Sciatic nerve (tissue), 2 donors: ENCODE results near the gene DACH2. TPM values are rescaled to one million over a fixed set of nuclear protein-coding genes. Genes with fewer than 3 reads are reported as not detected.

Experiments
- ATAC-seq: fragments of 200-7000 bp; cut with Tn5 transposase; one replicate; pipeline ENCODE4 v1.9.1; 2020; ENCODE audit warnings: mild to moderate bottlenecking, moderate library complexity
- DNase-seq: peaks from one replicate; pipeline ENCODE4 v3.0.0-alpha.2; 2020; ENCODE audit warnings: low spot score
- intact Hi-C: fragments of 100-400 bp; cut with DNase I; formaldehyde crosslinking; loops from one replicate; pipeline ENCODE4 v1.14.2; 2022
- total RNA-seq: library from RNA; stranded (reverse); fragmentation: NEBNext Ultra II Directional; extraction: Animal tissue kit (Norgen Biotek cat#: 25700); gene quantifications from one replicate; pipeline ENCODE4 v1.2.1, GENCODE V29; 2021
- donor health status: DM: no; HTN: no; CAD: no.
- donor health status: DM: no; HTN: no; CAD: no.

The DACH2 gene
- total RNA-seq, 1 donor from 2014 or later = 0.27 TPM

DNA sequence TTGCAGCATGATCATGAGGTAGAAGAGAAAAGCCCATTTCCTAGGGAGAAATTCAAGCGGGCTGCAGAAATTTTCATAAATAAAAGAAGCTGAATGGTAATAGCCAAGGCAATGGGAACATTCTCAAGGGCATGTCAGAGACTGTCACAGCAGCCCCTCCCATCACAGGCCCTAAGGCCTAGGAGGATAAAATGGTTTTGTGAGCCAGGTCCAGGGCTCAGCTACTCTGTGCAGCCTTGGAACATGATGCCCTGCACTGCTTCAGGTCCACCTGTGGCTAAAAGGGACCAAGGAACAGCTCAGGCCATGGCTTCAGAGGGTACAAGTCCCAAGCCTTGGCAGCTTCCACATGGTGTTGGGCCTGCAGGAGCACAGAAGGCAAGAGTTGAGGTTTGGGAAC is 93.3 kb downstream of the DACH2 start:
- ATAC-seq (no peak), DNase-seq (no peak)
- intact Hi-C loops = no loop called here

DNA sequence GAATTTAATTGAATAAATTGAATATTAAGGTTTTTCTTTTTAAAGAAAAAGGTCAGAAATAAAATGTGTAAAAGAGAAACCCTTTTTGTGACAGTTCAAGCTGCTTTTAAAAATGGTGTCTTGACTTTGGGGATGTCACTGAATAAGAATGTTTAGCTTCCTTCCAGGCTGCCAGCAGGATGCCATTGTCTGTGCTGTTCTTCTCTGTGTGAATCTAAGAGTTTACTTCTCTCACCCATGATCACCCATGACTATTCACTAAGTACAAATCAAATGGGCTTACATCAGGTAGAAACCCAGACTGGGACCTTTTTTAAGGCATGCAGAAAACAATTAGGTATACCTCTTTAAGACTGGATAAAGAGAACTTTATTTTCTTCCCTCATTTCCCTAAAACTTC is 115.3 kb downstream of the DACH2 start:
- intact Hi-C loops = no loop called here
- DNase-seq (no peak), ATAC-seq (no peak)

DNA sequence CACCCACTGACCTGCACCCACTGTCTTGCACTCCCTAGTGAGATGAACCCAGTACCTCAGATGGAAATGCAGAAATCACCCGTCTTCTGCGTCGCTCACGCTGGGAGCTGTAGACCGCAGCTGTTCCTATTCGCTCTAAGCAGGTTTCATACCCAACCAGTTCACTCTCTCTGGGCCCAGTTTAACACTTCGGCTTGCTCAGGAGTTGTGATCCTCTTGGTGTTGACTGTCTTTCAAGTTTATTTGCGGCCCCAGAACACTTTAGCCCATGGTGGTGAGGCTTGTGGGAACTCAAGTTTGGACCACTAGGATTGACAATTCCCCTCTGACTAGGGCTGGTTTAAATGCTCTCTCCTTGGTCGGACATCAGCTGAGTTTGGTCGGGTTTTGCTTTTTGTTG is 147.0 kb downstream of the DACH2 start:
- ATAC-seq (no peak), DNase-seq (no peak)
- intact Hi-C loops = no loop called here

DNA sequence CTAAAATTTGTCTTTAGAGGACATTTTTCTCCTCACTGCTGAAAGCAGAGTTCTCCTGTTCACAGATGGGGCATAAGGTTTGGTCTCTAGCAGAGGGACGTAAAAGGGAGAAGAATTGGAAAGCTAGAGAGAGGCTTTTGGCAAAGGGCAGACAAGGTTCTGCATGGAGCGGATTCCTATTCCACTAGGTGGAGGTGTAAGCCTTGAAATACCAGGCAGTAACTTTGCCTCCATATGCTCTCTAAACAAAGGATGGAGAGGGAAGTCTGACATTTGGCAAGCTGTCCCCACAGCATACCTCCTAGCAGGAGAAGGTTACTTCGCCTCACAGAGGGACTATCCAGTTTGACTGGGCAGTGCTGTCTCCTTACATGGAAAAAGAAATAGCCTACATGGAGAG is 174.7 kb downstream of the DACH2 start:
- no peak for ATAC-seq
- intact Hi-C loops = no loop called here
- no peak for DNase-seq

DNA sequence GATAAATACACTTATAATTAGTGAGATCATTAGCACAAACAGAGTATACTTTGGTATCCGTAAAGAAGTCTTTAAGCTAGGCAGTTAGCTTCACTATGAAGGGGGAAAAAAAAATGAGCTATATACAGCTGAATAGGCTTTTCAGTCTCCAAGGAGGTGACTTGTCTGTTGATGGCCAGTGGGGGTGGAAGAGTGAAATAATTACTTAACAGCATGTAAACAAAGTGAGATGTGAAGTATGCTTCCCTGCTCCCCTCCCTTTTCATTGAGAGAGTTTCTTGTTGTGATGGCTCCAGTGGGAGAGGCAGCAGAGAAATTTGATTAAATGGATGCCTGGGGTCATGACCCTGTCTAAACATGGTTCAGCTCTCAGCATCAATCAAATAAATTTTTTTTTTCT is 180.9 kb downstream of the DACH2 start:
- ATAC-seq = no peak
- DNase-seq = no peak
- intact Hi-C loops = no loop called here

DNA sequence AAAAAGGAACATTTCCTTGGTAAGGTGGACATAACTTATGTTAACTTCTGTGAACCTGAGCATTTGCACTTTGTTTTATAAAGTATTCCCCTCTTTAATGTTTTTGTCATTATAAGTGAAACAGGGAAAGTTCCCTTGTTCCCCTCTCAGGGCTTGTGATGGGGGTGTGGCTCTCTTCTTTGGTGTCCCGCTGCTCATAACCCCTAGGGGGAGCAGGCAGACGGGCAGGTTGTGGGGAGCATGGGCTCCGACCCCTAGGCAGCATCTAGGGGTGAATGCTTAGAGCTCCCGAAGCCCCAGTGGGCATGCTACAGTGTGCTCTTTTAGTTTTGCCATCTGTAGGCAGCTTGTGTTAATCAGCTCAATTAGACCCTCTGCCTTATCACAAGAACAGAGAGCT is 200.4 kb downstream of the DACH2 start:
- intact Hi-C loops = no loop called here
- ATAC-seq = no peak
- no peak for DNase-seq

DNA sequence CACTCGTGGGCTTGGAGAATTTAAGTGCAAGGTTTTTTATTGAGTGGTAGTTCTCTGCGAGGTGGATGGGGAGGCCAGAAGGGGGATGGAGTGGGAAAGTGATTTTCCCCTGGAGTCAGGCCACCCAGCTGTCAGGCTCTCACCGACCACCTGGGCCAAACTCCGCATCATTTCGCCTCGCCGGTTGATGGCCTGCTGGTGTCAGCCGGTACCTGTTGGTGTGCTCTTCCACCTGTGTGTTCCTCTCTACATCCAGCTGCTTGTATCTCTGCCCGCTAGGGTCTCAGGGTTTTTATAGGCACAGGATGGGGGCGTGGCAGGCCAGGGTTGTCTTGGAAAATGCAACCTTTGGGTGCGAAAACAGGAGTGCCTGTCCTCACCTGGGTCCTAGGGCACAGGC is 200.9 kb downstream of the DACH2 start:
- no peak for ATAC-seq
- intact Hi-C loops = no loop called here
- DNase-seq = no peak

DNA sequence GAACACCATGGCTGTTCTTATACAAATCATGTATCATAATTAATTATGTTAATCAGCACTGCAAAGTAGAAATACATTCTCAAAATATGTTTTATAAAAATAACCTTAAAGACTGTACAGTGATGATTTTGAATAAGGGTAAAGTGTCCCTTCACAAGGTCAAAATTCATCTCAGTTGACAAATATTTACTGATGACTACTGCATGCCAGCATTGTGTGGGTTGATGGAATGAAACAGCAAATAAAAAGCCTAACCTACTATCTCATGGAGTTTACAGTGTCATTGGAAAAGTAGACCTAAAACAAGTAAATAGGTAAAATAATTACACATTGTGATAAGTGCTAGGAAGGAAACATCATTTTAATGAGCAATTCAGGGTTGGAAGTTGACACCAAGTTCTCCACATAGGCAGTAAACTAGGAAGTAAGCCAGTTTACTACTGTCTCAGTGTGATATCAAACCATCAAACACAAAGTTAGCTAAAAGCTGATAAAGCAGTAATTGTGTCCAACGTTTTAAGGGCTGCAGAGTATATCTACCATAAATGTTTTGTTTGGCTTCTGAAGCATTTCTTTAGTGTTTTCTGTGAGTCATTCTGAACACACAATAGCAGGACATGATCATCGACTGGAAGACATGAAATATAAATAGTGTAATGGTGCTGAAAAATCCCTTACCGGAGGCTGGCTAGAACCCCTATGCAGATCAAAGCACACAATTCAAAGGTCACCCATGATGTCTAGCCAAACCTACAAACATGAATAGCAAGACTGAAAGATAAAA is 221.8 kb downstream of the DACH2 start:
- DNase-seq = no peak
- ATAC-seq = no peak
- intact Hi-C loops = no loop called here

DNA sequence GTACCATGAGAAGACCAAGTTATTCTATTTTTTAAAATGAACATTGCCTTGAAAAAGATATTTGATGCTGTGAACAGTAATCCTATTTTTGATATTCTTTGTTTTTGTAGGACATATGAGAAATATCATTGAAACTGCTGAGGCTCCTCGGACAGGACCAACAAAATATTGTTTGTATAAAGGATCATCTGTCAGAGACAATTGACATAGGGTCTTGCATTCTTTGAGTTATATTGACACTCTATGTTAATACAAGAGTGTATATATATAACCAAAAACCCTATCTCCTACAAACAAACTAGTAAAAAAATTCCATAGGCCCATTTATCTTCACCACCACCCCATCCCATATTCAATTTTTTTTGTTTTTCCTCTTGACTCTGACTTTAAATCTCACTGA is 222.7 kb downstream of the DACH2 start:
- no peak for ATAC-seq
- no peak for DNase-seq
- intact Hi-C loops = no loop called here

DNA sequence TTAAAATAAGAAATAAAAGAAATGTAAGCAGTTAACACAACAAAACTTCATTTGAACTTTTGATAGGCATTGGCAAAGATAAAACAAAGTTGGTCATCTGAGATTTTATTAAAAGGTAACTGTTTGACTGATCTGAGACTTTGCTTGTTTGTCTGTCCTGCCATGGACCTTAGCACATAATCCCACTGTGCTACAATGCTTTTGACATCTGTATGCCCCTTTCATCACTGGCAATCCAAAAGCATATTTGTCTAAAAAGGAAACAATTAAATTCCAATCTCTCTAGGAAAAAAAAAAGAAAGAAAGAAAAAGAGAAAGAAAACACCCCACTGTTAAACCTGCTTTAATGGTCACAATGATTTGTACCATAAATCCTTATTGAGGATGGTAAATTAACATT is 231.0 kb downstream of the DACH2 start:
- no peak for DNase-seq
- no peak for ATAC-seq
- intact Hi-C loops = no loop called here

DNA sequence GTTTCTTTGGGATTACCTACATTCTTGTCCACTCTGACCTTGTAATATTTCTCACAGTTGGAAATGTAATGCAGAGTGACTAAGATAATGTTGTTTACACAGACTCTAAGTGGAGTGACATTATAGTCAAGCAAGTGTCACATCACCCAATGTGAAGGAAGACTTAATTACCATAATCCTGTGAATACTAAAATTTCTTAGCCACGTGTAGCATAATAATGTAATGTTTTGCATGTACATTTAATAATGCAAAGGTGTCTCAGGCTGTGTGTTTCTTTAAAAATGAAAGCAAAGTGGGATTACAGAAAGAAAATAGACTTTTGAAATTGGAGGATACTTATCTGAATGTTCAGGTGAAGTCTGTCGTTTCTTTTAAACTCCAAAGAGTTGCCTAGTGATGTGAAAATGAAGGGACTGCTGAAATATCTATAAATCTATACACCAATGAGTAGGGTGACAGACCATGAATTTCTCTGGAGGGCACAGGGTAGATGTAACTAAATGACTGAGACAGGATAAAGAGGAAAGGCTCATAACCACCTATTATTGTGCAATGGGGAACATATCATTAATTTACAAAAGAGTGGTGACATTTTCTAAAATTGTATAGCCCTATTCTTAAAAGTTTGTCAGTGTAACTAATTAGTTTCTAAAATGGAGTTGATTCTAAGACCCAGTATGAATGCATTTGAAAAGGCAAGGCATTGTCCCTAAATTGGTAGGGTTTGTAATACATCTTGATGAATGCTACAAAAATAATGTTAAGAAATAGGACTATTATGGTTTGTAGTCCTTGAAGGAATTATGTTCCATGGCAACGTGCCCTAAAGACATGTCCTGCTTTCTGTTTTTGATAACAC is 235.7 kb downstream of the DACH2 start:
- intact Hi-C loops = no loop called here
- no peak for ATAC-seq
- no peak for DNase-seq

DNA sequence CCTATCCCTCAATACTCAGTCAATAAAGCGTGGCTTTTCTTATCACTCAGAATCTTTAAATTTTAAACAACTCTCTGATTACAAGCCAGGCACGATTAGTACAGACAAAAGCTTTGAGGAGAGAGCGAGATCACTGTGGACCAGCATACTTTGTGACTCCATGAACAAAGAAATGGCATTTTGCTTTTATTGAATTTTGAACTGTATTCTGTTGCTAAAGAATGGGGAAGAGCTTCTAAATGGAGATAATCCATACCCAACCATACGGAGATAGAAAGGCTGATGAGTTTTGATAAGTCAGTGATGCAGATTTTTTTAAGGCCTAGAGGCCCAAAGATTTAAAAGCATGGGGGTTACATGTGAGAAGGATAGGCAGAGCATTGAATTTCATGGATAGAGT is 259.1 kb downstream of the DACH2 start:
- DNase-seq (no peak), ATAC-seq (no peak)
- intact Hi-C loops = no loop called here

DNA sequence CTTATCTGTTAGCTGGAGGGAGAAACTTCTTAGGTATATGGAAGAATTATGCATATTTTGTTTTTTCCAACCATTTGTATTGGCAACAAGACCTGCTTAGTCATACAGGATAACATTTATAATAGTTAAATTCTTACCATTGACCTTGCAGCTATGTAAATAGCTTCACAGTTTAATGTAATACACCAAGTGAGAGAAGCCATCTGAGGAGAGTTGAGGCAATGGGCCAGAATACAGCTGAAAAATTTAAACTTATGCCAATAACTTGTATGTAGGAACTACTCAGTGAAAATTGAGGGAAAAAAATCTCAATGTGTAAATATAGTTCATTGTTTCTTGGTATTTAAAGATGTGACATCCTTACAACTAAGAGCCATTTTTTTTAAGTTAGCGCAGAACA is 273.5 kb downstream of the DACH2 start:
- DNase-seq (no peak), ATAC-seq (no peak)
- intact Hi-C loops = no loop called here

DNA sequence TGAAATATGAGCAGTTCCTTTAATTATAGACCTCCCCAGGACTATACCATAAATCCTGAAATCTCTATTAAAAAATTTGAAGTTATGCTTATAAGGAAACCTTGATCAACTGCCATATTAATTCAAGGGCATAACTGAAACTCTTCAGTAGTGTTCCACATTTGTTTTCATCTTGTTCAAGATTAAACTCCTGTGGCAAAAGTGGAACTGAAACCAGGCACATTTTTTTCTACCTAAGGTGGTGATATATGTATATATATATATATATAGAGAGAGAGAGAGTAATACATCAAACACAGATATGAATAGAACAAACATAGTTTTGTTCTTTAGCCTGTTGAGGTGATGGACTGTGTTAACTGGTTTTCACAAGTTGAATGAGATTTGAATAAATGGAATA is 287.9 kb downstream of the DACH2 start:
- intact Hi-C loops = no loop called here
- no peak for ATAC-seq
- no peak for DNase-seq

DNA sequence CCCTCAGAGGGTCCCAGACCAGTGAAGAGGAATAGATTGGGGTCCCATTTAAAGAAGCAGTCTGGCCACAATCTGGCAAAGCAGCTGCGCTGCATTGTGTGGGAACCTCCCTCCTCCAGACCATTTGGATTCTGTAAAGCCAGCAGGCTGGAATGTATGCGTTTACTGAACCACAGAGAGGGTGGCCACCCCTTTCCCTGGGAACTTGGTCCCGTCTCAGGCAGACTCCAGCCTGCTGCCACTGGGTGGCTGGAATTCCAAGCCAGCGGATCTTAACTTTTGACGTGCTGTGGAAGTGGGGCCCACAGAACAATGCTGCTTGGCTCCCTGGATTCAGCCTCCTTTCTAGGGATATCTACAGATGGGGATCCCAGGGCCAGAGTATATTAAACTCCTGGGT is 307.2 kb downstream of the DACH2 start:
- DNase-seq (no peak), ATAC-seq (no peak)
- intact Hi-C loops = no loop called here

DNA sequence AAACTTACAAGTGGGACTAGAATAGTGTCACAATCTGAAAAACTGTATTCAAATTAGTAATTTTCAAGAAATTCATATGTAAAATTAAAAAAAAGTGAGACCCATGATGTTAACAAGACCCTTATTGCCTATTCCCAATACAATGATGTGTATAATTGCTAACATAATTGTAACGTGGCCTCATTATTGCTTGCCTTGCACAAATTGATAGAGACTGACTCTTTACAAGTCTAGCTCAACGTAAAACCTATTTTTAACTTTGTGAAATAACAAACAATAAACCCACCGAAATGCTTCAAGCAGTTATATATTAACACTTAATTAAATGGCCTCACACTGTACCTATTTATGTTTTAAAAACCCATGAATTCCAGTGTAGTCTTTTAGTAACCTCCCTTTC is 312.5 kb downstream of the DACH2 start:
- DNase-seq (no peak), ATAC-seq (no peak)
- intact Hi-C loops = no loop called here

DNA sequence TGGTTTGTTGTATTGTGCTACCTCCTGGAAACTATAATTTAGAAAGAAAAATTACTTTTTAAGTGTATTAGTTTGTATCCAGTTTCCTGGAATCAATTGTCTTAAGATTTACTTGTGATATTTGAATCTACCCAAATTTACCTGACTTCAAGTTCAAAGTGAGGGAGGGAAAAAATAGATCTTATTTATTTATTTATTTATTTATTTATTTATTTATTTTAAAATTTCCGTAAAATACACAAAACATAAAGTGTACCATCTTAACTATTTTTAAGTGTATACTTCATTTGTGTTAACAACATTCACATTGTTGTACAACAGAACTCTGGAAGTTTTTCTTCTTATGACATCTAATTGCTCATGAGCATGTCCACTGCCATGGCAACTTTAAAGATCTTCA is 356.0 kb downstream of the DACH2 start:
- DNase-seq = no peak
- intact Hi-C loops = no loop called here
- no peak for ATAC-seq

DNA sequence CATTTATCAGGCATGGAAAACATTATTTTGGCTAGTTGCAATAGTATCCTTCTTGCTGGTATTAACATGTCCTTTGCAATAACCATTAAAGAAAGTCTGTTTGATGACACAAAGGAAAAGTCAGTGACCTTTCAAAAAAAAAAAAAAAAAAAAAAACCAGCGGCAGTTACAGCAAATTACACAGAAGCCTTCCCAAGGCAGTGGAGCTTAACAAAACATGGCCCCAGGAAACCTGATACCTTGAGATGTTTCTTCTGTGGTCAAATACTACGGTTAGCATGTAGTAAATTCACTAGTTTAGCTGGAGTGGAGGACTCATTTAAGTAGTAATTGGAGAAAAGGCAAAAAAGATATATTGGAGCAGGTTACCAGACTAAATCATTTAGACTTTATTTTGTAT is 359.1 kb downstream of the DACH2 start:
- ATAC-seq (no peak), DNase-seq (no peak)
- intact Hi-C loops = no loop called here

DNA sequence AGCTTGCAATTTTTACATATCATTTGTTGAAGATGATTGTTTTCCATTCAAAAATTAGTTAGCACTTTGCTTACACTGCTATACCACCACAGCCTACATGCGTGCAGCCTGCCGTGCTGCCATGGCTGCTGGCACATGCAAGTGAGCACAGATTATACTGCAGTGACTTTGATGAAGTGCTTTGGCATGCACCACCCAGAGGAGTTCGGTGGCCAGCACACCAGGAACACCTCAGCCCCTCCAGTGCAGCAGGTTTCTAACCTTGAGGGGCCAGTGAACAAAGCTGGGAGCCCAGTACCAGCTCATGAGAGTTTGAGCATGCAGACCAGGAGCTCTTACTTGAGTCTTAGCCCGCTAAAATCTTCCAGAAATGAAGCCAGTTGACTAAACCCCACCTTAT is 431.5 kb downstream of the DACH2 start:
- DNase-seq (no peak), ATAC-seq (no peak)
- intact Hi-C loops = no loop called here

DNA sequence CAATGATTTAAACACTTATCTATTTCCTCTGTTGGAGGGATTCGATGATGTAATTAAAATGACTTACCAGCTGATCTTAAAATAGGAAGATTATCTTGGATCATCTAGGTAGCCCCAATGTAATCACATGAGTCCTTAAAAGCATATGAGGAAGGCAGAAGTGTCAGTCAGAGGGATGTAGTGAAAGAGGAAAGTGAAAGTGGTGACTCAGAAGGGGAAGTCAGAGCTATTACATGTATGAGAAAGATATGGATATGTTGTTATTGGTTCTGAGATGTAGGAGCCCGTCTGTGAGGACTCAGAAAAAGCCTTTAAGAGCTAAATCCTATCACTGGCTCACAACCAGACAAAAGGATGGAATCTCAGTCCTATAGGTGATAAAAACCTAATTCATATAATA is 456.4 kb downstream of the DACH2 start:
- DNase-seq = no peak
- no peak for ATAC-seq
- intact Hi-C loops = no loop called here

DNA sequence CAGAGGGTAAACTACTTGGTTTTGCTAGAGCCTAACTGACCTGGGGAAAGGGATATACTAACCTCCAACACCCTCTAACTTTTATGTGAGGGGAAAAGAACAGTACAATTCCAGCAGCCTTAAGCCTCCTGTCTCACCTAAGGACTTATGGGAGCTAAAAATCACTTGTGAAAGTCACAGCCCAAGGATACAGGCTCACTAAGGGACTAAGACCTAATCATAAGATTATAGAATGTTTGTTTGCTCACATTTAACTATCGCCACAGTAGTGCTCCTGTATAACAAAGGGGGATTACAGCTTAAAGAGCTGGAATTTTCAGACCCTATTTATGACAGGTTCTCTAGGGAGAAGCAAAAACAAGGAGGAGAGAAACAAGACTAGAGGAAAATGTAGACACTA is 548.7 kb downstream of the DACH2 start:
- no peak for DNase-seq
- ATAC-seq = no peak
- intact Hi-C loops = no loop called here
